Measurements from ENCODE around the gene C16orf78.

The C16orf78 gene

GRCh38 chr16:49376206-49376605 is 2.6 kb downstream of the C16orf78 start:
- H3K4me3 ChIP-seq (ENCODE audit: low read depth, low read length): no peak overlapping the region
- TF ChIP-seq, protein P1, sequence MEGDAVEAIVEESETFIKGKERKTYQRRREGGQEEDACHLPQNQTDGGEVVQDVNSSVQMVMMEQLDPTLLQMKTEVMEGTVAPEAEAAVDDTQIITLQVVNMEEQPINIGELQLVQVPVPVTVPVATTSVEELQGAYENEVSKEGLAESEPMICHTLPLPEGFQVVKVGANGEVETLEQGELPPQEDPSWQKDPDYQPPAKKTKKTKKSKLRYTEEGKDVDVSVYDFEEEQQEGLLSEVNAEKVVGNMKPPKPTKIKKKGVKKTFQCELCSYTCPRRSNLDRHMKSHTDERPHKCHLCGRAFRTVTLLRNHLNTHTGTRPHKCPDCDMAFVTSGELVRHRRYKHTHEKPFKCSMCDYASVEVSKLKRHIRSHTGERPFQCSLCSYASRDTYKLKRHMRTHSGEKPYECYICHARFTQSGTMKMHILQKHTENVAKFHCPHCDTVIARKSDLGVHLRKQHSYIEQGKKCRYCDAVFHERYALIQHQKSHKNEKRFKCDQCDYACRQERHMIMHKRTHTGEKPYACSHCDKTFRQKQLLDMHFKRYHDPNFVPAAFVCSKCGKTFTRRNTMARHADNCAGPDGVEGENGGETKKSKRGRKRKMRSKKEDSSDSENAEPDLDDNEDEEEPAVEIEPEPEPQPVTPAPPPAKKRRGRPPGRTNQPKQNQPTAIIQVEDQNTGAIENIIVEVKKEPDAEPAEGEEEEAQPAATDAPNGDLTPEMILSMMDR (IDR thresholded peaks at IDR 0.05; ENCODE audit: insufficient read depth, low read length, missing control alignments): no peak
- no peak for DNase-seq (ENCODE audit: low read depth, low spot score)
- CTCF ChIA-PET: no interaction called here
- POLR2A ChIA-PET: no interaction called here

DNA sequence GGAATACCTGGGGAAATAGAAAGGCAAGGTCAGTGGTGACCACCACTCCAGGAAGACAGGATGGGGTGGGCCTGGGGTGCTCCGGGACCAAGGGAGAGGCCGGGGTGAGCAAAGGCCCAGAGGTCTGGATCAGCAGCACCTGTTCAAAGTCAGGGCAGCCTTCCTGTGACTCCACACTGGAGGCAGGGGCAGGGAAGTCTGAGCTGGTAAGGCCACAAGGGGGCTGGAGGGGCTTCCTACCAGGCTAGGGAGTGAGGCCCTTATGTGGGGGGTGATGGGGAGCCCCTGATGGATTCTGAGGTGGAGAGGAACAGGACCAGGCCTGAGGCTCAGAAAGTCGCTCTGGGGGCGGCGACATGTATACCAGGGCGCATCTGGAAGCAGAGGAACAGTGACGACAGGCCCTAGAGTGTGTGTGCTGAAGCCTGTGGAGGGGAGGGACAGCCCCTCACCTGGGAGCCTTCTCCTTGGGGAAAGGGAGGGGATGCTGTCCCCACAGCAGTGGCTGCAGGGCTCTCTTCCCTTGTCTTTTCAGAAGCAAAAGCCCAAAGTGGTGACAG is 3.7 kb downstream of the C16orf78 start:
- no peak for DNase-seq (ENCODE audit: low read depth, low spot score)
- ChIA-PET CTCF (no interaction called here), POLR2A (no interaction called here)
- TF ChIP-seq, protein P1 (IDR thresholded peaks at IDR 0.05; ENCODE audit: insufficient read depth, low read length, missing control alignments): no peak
- no peak overlapping the region for H3K4me3 ChIP-seq (ENCODE audit: low read depth, low read length)

DNA sequence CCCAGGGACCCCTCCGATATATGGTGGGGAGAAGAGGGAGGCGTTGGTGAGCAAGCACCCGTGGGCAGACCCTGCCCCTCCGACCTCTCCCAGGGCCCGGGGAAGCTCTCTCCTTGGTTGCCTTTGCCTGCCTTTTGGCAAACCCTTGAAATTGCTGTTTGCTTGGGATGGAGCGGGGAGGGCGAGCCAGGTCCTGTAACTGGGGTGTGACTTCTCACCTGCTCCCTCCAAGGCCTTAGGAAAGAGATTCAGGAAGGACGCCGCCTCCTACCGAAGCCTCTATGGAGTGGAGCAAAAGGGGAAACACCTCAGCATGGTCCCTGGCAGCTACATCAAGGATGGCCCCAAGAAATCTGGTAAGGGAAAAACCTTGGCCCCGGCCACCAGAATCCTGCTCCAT is 4.6 kb downstream of the C16orf78 start:
- ChIA-PET CTCF (no interaction called here), POLR2A (no interaction called here)
- no peak overlapping the region for H3K4me3 ChIP-seq (ENCODE audit: low read depth, low read length)
- TF ChIP-seq, protein P1 (IDR thresholded peaks at IDR 0.05; ENCODE audit: insufficient read depth, low read length, missing control alignments): no peak
- no peak for DNase-seq (ENCODE audit: low read depth, low spot score)

GRCh38 chr16:49378816-49379215 is 5.2 kb downstream of the C16orf78 start:
- POLR2A ChIA-PET: no interaction called here
- no peak overlapping the region for H3K4me3 ChIP-seq (ENCODE audit: low read depth, low read length)
- CTCF ChIA-PET: no interaction called here
- TF ChIP-seq, protein P1 (IDR thresholded peaks at IDR 0.05; ENCODE audit: insufficient read depth, low read length, missing control alignments): no peak
- DNase-seq (ENCODE audit: low read depth, low spot score): no peak

GRCh38 chr16:49382916-49383315 is 9.3 kb downstream of the C16orf78 start:
- TF ChIP-seq, protein P1 (IDR thresholded peaks at IDR 0.05; ENCODE audit: insufficient read depth, low read length, missing control alignments): no peak
- DNase-seq (ENCODE audit: low read depth, low spot score): no peak
- H3K4me3 ChIP-seq (ENCODE audit: low read depth, low read length): no peak overlapping the region
- ChIA-PET POLR2A (no interaction called here), CTCF (no interaction called here)

- TF ChIP-seq, protein P1 (IDR thresholded peaks at IDR 0.05; ENCODE audit: insufficient read depth, low read length, missing control alignments): no peak
- POLR2A ChIA-PET: no interaction called here
- no peak overlapping the region for H3K4me3 ChIP-seq (ENCODE audit: low read depth, low read length)
- DNase-seq (ENCODE audit: low read depth, low spot score): no peak
- CTCF ChIA-PET: no interaction called here
Measured at GRCh38 chr16:49395021-49395420, 21.4 kb downstream of the C16orf78 start.
